HG03060 (cell line): ENCODE results near the gene GOLGA8B.
A peak's percentile ranks its signal among the peaks of the same experiment; 100 is the strongest.
"Not testable (repeated sequence)": the region's sequence is repeated elsewhere in the genome, so short reads cannot be mapped to it uniquely, and the experiment has no call there.

ENCODE experiments used
- ATAC-seq: cut with Tn5 transposase; IDR thresholded peaks from one replicate; pipeline ENCODE4 v1.9.1; 2021; ENCODE audit warnings: low read depth, moderate number of reproducible peaks; ENCODE audit not compliant: unreplicated experiment

GOLGA8B gene

DNA sequence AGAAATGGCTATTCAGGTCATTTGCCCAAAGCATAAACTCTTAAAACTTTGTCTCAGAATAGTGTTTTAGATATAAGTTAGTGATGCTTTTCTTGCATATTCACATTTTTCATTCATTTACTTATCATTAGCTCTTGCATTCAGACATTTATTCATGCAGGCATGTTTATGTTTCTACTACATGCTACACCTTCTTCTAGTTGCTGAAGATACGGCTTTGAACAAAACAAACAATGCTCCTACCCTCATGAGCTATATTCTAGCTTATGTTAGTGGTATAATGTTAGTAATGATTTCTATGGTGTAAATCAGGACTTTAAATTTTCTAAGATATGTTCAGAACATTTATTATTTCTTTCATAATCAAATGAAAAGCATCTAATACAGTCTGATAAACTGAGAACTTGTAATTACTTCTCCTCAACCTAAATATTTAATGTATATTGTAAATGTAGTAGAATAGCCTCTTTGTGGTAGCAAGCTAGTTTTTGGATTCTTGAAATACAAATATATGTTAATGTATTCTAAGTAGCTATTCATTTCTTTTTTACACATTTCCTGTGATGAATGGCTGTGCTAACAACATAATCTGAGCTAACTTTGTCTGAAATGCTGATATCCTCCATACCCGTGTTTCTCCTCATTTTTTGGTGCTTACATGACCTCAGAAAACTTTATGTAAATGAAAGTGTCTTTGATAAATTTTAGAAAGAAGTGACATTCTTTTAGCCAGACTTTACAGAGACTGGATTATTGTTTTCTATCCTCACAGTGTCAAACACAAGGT, 15.5 kb upstream of the GOLGA8B start:
- no peak for ATAC-seq

DNA sequence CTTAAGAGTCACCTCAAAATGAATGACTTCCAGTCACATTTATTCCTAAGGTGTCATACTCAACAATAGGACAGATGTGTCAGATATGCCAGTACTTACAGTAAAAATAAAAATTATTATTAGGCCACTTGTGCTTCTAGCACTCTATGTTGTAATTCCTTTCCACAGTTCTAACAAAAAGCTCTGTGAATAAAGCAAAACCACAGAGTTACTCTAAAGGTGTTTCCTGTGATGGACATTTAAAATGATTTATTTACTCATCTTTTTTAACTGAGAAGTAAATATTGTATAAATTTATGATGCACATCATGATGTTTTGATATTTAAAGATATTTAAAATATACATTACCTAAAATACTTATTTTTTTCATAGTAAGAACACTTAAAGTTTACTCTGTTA, 13.9 kb upstream of the GOLGA8B start:
- ATAC-seq, result no peak

DNA sequence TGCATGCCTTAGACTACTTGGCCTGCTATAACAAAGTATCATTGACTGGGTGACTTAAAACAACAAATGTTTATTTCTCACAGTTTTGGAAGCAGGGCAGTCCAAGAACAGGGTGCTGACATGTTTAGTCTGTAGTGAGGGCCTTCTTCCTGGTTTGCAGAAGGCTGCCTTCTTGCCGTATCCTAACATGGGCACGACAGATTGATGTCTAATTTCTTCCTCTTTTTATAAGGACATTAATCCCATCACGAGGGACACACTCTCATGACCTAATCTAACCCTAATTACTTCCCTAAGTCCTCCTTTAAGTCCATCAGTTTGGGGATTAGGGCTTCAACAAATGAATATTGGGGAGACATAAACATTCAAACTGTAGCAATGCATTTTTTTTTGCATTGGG, 10.9 kb upstream of the GOLGA8B start:
- ATAC-seq, result no peak

DNA sequence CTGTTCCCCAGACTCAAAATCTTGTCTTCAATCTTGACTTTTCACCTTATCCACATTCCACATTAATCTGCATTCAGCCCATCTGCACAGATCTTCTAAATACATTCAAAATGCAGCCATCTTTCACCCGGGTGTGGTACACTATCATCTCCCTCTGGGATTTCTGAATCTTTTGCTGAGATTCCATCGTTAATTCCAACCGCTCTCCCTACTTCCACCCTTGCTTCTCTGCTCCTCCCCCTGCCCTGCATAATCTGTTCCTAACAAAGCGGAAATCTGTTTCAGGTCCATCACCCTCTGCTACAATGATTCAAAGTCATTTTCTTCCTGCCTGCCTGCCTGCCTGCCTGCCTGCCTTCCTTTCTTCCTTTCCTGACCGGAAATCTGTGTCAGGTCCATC, 7.9 kb upstream of the GOLGA8B start:
- no peak for ATAC-seq

DNA sequence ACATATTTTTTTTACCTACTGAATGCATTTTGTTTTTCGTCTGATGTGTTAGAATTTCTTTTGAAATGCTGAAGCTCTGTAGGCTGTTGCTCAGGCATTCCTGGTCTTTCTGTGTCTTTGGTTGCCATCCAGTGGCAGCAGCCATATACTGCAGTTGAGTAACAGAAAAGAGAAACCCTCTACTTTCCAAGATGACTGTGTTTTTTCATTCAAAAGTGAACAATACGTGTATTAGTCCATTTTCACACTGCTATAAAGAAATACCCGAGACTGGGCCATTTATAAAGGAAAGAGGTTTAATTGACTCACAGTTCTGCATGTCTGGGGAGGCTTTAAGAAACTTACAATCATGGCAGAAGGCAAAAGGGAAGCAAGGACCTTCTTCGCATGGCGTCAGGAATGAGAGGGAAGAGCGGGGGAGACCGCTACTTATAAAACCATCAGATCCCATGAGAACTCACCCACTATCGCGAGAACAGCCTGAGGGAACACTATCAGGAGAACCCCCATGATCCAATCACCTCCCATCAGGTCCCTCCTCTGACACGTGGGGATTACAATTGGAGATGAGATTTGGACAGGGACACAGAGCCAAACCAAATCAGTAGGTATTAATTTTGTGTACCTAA, 4.7 kb upstream of the GOLGA8B start:
- peak; percentile 41 for ATAC-seq

DNA sequence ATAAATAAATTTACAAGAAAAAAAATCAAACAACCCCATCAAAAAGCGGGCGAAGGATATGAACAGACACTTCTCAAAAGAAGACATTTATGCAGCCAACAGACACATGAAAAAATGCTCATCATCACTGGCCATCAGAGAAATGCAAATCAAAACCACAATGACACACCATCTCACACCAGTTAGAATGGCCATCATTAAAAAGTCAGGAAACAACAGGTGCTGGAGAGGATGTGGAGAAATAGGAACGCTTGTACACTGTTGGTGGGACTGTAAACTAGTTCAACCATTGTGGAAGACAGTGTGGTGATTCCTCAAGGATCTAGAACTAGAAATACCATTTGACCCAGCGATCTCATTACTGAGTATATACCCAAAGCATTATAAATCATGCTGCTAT, 2.5 kb upstream of the GOLGA8B start:
- ATAC-seq, result not testable (repeated sequence)

DNA sequence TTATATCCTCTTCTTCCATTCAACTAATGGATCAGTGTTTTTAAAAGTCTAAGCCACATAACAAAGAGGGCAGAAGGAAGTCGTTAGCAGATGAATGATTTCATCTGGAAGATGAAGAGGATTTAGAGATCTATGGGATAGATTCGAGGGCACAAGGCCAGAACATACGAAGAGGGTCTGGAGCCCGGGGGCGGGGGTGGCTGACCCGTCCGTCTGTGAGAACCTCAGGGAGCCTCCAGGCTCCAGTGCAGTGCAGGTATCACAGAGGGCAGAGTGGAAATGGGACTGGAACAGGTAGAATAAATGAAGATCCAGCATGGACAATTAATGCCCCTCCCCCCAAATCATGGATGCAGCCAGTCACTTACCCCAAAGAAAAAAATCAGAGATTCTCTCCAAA, 1.5 kb upstream of the GOLGA8B start:
- no peak for ATAC-seq

DNA sequence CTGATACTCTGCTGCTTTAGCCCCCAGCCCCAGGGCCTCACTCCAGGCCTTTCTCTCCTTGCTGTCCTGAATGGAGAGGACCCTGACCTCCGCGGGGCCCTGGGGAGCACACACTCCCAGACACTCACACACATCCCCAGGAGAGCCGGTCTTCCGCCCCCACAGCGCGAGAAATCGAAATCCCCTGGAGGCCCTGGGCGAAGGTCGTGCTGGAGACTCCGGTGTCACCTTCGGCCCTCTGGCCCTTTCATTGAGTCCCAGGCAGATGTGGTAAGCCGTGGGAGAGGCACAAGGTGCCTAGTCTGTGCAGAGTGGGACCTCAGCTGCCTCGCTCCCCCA, 848 bp upstream of the GOLGA8B start:
- ATAC-seq, result no peak

DNA sequence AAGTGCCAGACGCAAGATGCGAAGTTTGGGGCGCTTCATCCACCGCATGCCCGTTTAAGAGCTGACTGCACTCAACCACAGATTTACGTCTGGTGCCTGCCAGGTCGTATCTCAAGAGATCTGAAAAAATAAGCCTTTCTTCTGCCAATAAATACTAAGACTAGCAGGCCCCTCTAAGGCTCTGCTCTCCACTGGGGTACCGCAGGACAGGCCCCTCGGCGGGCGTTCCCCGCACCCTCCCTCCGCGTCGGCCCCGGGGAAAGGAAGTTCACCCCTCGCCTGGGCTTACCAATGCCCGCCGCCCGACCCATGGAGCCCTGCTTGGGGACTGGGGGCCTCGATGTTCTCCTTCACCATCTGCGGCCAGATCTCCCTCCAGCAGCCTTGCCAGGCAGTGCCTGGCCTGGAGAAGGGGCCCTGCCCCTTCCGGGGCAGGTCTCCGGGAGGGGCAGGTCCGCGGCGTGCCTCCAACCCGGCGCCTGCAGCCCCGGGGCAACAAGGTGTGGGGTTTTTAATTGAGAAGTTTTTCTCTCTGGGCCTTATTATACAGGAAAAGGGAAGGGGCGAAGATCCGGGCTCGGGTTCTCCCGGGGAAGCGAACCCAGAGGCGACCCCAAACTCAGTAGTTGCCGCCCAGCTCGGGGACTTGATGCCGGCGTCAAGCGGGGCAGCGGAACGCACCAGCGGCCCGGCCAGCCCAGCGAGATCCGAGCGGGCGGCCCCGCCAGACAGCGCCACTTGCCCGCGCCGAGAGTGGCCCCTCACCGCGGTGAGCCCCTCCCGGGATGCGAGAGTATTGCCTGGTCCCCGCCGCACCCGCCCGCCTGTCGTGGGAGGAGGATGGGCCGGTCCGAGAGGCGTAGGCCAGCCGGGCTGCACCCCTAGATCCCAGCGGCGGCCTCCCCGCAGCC, 735 bp downstream of the GOLGA8B start:
- ATAC-seq, result peak; percentile 6

DNA sequence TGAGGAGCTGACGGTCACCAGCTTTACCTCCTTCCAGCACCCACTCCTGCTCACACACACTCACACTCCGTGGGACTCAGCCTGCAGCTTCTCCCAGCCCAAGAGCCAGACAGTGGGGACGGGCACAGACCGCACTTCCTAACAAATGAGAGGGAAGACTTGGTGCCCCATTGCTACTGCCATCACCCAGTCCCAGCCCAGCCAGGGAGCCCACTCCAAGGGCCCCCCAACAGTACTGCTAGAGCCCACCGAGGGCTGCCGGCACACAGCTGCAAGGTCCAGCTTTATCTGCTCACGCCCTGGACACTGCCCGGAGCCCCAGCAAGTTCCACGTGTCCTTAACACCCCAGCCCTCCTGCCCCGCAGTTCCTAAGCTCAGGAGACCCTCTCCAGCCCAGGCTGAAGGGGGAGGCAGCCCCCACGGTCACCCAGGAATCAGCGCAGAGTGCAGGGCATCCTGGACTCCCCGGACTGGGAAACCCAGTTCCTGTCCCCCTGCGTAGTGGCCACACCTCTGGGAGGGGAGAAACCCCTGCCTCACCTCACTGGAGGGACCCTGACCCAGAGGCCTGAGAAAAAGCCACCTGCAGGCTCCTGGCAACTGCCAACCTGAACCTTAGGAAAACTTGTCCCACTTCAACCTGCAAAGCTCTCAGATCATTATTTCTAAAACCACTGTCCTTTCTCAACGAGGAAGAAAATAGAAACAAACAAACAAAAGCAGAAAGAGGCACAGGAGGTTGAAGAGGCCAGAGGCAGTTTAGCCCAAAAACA, 1.6 kb downstream of the GOLGA8B start:
- ATAC-seq, result not testable (repeated sequence)

DNA sequence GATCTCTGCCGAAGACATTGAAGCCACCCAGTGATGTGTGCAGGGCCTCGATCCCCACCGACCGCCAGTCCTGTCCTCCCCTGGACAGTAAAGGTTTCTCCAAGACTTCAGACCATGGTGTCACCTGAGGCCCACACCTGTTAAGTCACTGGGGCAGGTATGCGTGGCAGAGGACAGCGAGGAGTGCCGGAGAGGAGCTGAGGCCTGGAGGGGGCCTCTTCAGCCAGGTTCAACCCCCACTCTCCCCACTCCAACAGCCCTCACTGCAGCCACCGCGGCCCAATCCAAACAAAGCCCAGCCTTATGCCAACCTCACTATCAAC, 2.4 kb downstream of the GOLGA8B start:
- no peak for ATAC-seq

DNA sequence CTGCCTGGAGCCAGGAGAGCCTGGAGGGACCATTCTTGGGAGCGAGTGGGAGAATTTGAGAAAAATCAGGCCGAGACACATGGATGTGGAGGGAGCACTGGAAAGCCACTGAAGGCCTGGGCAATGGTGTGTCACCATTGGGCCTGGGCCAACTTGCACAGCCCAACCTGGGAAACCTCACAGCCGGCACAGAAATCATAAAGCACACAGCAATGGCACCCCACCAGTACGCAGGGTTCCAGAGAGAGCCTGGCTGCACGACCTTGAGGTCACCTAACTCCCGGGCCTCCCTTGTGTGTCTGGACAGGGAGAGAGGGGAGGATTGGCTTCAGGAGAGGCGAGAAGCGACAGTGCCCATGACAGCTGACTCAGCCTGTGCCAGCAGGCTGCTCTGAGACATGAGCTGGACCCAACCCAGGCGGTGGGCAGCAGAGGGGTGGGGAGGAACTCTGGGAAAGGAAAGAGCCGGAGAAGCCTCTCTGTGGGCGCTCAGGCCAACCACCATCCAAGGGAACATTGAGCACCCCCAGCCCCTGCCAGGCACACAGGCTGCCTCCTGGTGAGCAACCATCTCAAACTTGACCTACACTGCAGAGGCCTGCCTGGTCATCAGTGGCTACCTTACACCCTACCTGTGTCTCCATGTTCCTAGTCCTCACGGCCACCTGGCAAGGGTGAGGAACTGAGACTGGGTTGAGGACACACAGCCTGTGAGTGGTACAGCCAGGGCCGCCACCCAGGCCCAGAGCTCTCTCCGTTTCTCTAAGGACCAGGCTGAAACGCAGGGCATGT, 3.0 kb downstream of the GOLGA8B start:
- ATAC-seq, result not testable (repeated sequence)

DNA sequence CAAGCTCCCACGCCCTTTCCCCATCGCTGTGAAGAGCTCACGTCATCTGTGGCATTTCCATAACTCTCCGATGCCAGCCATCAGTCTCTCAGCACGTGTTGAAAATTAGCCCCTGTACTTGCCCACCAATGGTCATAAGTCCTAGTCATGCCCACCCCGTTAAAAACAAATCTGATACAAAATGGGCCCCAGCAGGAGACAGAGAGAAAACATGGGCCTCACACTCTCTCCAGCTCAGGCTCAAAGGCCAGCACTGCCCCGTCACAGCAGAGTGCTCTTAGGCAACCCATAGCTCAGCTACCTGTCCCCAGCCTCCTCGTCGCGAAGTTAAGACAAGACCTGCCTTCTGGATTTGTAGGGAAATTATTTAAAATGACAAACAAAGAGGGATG, 5.2 kb downstream of the GOLGA8B start:
- ATAC-seq, result no peak

DNA sequence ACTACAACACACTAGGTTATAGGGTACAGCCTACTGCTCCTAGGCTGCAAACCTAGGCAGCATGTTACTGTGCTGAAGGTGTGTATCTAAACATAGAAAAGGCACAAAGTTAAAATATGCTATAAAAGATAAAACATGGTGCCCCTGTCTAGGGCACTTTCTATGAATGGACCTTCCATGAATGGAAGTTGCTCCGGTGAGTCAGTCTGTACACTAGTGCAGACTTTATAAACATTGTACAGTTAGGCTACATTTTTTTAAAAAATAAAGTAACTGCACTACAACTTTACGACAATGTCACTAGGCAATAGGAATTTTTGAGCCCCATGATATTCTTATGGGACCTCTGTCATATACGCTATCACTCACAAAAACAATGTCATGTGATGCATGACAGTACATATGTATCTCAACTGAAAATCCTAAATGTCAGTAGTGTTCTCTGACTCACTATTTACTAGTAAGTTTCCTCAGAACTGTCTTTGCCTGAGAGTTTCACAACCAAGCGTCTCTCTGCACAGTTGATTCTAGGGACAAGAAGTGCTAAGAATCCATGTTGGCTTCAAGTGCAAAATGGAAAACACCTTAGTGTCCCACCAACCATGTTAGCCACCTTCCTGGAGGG, 5.7 kb downstream of the GOLGA8B start:
- not testable (repeated sequence) for ATAC-seq

DNA sequence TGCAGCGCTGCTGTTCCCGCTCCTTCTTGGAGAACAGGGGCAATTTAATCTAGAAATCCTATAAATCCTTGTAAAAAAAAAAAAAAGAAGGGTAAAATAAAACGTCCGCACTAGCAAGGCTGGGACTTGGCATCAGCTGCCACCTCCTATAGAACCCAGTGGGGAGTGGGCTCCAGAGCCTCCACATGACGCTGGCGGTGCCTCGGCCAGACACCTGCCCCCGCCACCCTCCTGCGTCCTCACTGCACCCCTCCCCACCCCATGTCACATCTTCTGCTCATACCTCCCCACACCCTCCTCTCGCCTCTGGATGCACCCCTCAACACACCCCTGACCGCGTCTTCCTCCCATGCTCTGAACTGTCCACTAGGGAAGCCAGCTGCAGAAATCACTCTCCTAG, 8.4 kb downstream of the GOLGA8B start:
- not testable (repeated sequence) for ATAC-seq

DNA sequence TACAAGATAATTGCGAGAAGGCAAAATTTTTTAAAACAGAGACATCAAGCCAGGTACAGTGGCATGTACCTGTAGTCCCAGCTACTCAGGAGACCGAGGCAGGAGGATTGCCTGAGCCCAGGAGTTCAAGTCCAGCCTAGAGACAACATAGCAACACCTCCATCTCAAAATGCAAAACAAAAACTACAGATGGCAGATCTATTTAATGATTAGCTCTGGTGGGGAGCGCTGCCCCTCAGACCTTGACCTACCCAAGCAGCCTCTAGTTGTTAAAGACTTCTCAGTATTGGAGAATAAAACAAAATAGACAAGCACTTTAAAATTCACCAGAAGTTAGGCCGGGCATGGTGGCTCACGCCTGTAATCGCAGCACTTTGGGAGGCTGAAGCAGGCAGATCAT, 10.5 kb downstream of the GOLGA8B start:
- ATAC-seq, result not testable (repeated sequence)

DNA sequence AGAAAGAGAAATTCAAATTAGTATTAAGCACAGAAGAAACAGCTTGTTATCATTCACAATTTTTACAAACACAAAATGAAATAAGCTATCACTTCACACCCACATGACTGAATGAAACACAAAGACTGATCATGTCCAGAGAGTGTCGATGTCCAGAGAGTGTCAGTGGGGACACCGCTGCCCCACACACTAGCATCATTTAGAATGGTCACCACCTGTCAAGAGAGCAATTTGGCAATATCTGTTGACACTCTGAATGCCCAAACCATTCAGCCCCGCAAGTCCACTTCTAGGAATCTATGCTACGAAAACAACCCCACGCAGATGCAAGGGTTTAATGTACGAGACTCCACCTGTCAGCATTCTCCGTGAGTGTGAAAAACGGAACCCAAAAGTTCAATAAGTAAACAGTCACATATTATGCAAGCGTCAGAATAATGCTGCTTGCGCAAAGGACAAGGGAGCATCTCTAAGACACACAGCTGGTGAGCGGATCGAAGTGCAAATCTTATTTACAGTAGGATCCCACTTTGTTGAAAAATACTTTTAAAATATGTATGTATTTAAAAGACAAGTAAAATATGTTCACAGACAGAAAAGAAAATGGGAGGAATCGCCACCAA, 11.3 kb downstream of the GOLGA8B start:
- not testable (repeated sequence) for ATAC-seq

DNA sequence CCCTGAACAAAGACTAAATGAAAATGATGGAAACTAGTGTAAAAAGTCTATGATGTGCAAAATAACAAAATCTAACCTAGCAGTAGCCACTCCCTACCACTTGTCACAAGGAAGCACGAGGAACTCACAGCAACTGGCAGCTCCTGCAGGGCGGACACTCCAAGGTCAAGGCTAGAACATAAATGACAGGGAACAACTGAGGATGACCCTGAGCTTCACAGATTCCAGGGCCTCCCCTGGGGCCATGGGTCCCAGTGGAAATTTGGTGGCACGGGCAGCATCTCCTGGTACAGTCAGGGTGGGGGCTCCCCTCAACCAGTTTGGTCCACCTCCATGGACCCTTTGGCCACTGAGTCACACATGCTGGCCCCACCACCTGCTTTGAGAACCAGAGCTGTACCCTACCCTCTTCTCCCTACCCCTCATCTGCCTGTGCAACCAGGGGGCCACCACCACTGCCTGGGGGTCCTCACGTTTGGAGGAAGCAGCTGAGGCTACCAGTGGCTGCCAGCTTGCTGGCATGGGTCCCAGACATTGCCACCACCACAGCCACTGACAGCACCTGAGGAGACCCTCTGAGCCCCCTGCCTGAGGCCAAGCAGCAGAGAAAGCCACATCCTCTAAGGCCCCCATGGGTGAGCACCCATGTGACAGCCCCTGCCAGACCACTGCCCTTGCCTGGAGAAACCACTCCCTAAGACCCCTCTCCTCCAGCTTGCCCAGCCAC, 13.6 kb downstream of the GOLGA8B start:
- ATAC-seq, result not testable (repeated sequence)
